Endothelial cell of umbilical vein (primary cell): ENCODE data around the gene RASGRF2. TPM values are rescaled to one million over a fixed set of nuclear protein-coding genes. Genes with fewer than 3 reads are reported as not detected.

Experiments used
- BruUV-seq: library from RNA; stranded (reverse); fragments of 400-500 nt; replicated peaks from 2 replicates; lab custom pipeline; 2021; lab: Mats Ljungman, UMichigan
- CTCF ChIA-PET: fragments of 300-600, 350-600 bp; sonication (Branson Sonifier 250); formaldehyde crosslinking; loops from one replicate; lab custom pipeline; 2021; ENCODE audit warnings: antibody characterized with exemption, inconsistent platforms; lab: Charles Lee
- POLR2A ChIA-PET: fragments of 300-600, 350-600 bp; sonication (Branson Sonifier 250); formaldehyde crosslinking; loops from one replicate; lab custom pipeline; 2021; ENCODE audit warnings: antibody characterized with exemption, inconsistent platforms; lab: Charles Lee
- DNase-seq: peaks from one replicate; pipeline ENCODE4 v3.0.0-alpha.2; 2011; ENCODE audit warnings: low read depth, low spot score
- FAIRE-seq: peaks from 2 replicates; lab custom pipeline; 2011; peaks lifted over from hg19 to GRCh38; lab: Jason Lieb, UNC
- H2AFZ ChIP-seq: 2 replicates; pipeline ENCODE4 v1.6.0; 2012; ENCODE audit warnings: low read depth, low read length, control low read depth, inconsistent platforms
- H3K27ac ChIP-seq: 2 replicates; pipeline ENCODE4 v1.5.1; 2011; ENCODE audit warnings: low read depth, mild to moderate bottlenecking, control low read depth, low read length, moderate library complexity; ENCODE audit not compliant: insufficient read depth
- H3K27me3 ChIP-seq, 2 experiments: 2 replicates each; pipeline versions ENCODE4 v1.6.0 to v1.6.1; 2011; ENCODE audit warnings: low read length in 2 of 2, mixed read lengths in 1 of 2; ENCODE audit not compliant: control insufficient read depth in 2 of 2, insufficient read depth in 2 of 2
- H3K36me3 ChIP-seq, 2 experiments: 2 replicates in 1 of 2; 3 replicates in 1 of 2; pipeline ENCODE4 v1.5.1; 2011; ENCODE audit warnings: low read length in 2 of 2, mild to moderate bottlenecking in 1 of 2, moderate library complexity in 1 of 2; ENCODE audit not compliant: control insufficient read depth in 2 of 2, insufficient read depth in 2 of 2; ENCODE audit errors: extremely low read depth in 1 of 2
- H3K4me1 ChIP-seq: 3 replicates; pipeline ENCODE4 v1.5.1; 2011; ENCODE audit warnings: mild to moderate bottlenecking, low read length; ENCODE audit not compliant: control insufficient read depth, insufficient read depth; ENCODE audit errors: extremely low read depth
- H3K4me2 ChIP-seq: 2 replicates; pipeline ENCODE4 v1.6.1; 2011; ENCODE audit warnings: low read length, control low read depth, mixed read lengths; ENCODE audit not compliant: insufficient read depth
- H3K4me3 ChIP-seq, 3 experiments: fragments of 200-600 bp in 1 of 3; sonication (generic), shearing (Covaris generic) in 1 of 3; replicated peaks in 1 of 3; 2 replicates each; pipeline ENCODE4 v1.5.1; 2011 to 2016; ENCODE audit warnings: control low read depth in 3 of 3, low read length in 3 of 3, mild to moderate bottlenecking in 2 of 3, inconsistent platforms in 1 of 3, low read depth in 1 of 3, moderate library complexity in 1 of 3; ENCODE audit not compliant: insufficient read depth in 1 of 3
- H3K79me2 ChIP-seq: 2 replicates; pipeline ENCODE4 v1.6.0; 2012; ENCODE audit warnings: low read length, inconsistent platforms; ENCODE audit not compliant: control insufficient read depth, insufficient read depth
- H3K9ac ChIP-seq: replicated peaks from 2 replicates; pipeline ENCODE3; 2011; ENCODE audit warnings: low read length, control low read depth; ENCODE audit not compliant: insufficient read depth; ENCODE audit errors: extremely low read depth
- H3K9me1 ChIP-seq: replicated peaks from 3 replicates; pipeline ENCODE4 v1.6.0; 2011; ENCODE audit warnings: mild to moderate bottlenecking, low read length; ENCODE audit not compliant: control insufficient read depth, insufficient read depth; ENCODE audit errors: extremely low read depth
- H3K9me3 ChIP-seq: replicated peaks from 2 replicates; pipeline ENCODE4 v1.5.1; 2012; ENCODE audit warnings: low read length, inconsistent platforms; ENCODE audit not compliant: control insufficient read depth, insufficient read depth
- H4K20me1 ChIP-seq: replicated peaks from 2 replicates; pipeline ENCODE3; 2011; ENCODE audit warnings: mild to moderate bottlenecking, low read length; ENCODE audit not compliant: control insufficient read depth, insufficient read depth; ENCODE audit errors: extremely low read depth
- EZH2 ChIP-seq: IDR thresholded peaks from 2 replicates; pipeline ENCODE4 v1.6.1; 2012; ENCODE audit warnings: borderline replicate concordance, low read depth, mild to moderate bottlenecking, moderate library complexity, low read length, inconsistent platforms; ENCODE audit not compliant: severe bottlenecking
- FOS ChIP-seq: IDR thresholded peaks from 2 replicates; pipeline ENCODE4 v1.6.1; 2011; ENCODE audit warnings: mild to moderate bottlenecking, low read length, moderate library complexity, borderline replicate concordance; ENCODE audit not compliant: insufficient read depth
- GATA2 ChIP-seq: IDR thresholded peaks from 2 replicates; pipeline ENCODE4 v1.7.0; 2011; ENCODE audit warnings: low read depth, mild to moderate bottlenecking, moderate library complexity, mixed read lengths, low read length; ENCODE audit not compliant: insufficient read length, insufficient read depth
- JUN ChIP-seq: IDR thresholded peaks from 2 replicates; pipeline ENCODE4 v1.6.1; 2011; ENCODE audit warnings: borderline replicate concordance, low read depth; ENCODE audit not compliant: insufficient read length, insufficient read depth
- MYC ChIP-seq: IDR thresholded peaks from one replicate; pipeline ENCODE4 v1.6.1; 2011; ENCODE audit warnings: mild to moderate bottlenecking, low read depth, low read length
- POLR2A ChIP-seq: IDR thresholded peaks from 2 replicates; pipeline ENCODE4 v1.6.1; 2012; ENCODE audit warnings: low read depth, mild to moderate bottlenecking, control low read depth, low read length
- POLR2AphosphoS5 ChIP-seq: IDR thresholded peaks from 2 replicates; pipeline ENCODE4 v1.6.1; 2012; ENCODE audit warnings: low read depth, mild to moderate bottlenecking, control low read depth, low read length, moderate library complexity; ENCODE audit not compliant: insufficient read depth
- dilution Hi-C: fragments of 300-500 bp; cut with MboI; formaldehyde crosslinking; loops from one replicate; pipeline ENCODE4 v1.15.0; 2019; ENCODE audit warnings: low sequenced_read_pairs; ENCODE audit not compliant: extremely low pct_ligation_motif_present
- intact Hi-C: fragments of 100-400 bp; cut with micrococcal nuclease; formaldehyde crosslinking; loops from one replicate; pipeline ENCODE4 v1.10.0; 2022
- polyA plus RNA-seq, 4 experiments: library from polyadenylated mRNA; depleted of rRNA in 3 of 4; stranded (reverse) in 3 of 4; unstranded in 1 of 4; fragments of >200 nt; gene quantifications; 2 replicates each; pipeline versions ENCODE4 v1.2.1 to v1.2.3, GENCODE V29; 2011 to 2012; ENCODE audit warnings: missing spikeins in 1 of 4
- total RNA-seq: library from RNA; stranded (reverse); gene quantifications from 2 replicates; pipeline ENCODE4 v1.2.3, GENCODE V29; 2021
- TF ChIP-seq, protein P1 (sequence below), 2 donors: IDR thresholded peaks; 1 replicate in 1 of 2; 2 replicates in 1 of 2; pipeline ENCODE4 v1.5.1; 2011; ENCODE audit warnings: low read length in 2 of 2, mild to moderate bottlenecking in 2 of 2, moderate library complexity in 2 of 2, control low read depth in 1 of 2, inconsistent platforms in 1 of 2, low read depth in 1 of 2; ENCODE audit not compliant: insufficient read depth in 1 of 2; ENCODE audit errors: extremely low read depth in 1 of 2
- TF ChIP-seq, protein P2 (sequence below): IDR thresholded peaks from 2 replicates; pipeline ENCODE4 v1.6.1; 2011; ENCODE audit not compliant: insufficient read depth, insufficient read length

Gene RASGRF2
- total and polyA plus RNA-seq, 2 donors (not counting 3 experiments of a cell fraction or from before 2014, with no cell fraction given), result 0.41 to 4.0 TPM

DNA sequence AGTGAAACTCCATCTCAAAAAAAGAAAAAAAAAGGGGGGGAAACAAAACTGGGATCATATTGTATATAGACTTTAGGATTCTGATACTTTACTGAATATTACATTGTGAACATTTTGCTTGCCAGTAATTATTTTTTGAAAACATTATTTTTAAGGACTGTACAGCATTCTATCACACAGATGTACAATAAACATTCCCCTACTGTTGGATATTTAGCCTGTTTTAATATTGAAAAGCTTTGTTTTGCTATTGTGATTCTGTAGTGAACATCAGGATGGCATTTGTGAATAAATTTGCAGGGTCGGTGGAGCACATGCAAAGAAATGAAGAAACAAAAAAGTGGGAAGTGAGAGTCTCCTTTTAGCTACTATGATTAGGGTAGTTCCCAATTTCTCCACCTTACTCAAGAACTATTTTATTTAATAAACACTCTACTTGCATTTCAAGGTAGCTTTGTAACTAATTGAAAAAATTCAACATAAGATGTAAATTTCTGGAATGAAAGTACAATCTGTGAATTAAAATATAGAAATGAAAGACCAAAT, 18.7 kb downstream of the RASGRF2 start:
- no peak overlapping the region for H3K4me2 ChIP-seq
- dilution Hi-C loops (no loop called here), intact Hi-C loops (no loop called here)
- no peaks in the 10 kb centered on the region for H3K36me3 ChIP-seq
- TF ChIP-seq MYC (no peak), GATA2 (no peak), POLR2A (no peak), POLR2AphosphoS5 (no peak), EZH2 (no peak), JUN (no peak)
- no peak overlapping the region for H3K4me3 ChIP-seq
- H3K27me3 ChIP-seq, result no peaks in the 10 kb centered on the region
- no peaks in the 10 kb centered on the region for H4K20me1 ChIP-seq
- no peak overlapping the region for H3K9ac ChIP-seq
- H2AFZ ChIP-seq, result no peak overlapping the region
- no peaks in the 10 kb centered on the region for H3K4me1 ChIP-seq
- ChIA-PET CTCF (interaction anchor here (1.3 kb wide), 1 partner anchor 59 kb away, joined by 3 read pairs; no protein-coding TSS in a partner anchor), POLR2A (no interaction called here)
- no peak overlapping the region for H3K27ac ChIP-seq
- no peaks in the 10 kb centered on the region for H3K9me1 ChIP-seq
- no peaks in the 10 kb centered on the region for H3K9me3 ChIP-seq
- H3K79me2 ChIP-seq, result no peaks in the 10 kb centered on the region
- no TSS peak for BruUV-seq
- DNase-seq (no peak), FAIRE-seq (no peak)

DNA sequence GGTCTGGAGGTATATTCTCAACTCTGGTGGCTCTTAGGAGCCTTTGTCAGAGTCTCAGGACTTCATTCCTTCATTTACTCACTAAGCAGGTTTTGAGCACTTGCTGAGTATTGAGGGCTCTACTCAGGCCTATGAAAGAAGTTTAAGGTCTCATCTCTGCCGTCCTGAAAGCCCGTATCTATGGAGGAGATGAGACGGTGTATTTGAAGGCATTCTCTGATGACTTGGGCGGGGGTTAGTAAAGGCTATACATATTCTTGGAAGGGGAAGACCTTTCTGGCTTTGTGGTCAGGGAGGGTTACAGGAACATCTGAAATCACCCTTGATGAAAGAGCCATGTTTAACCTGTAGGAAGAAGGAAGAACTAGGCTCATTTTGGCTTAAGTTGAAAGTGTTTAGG, 21.9 kb downstream of the RASGRF2 start:
- H3K9me3 ChIP-seq, result no peaks in the 10 kb centered on the region
- H3K36me3 ChIP-seq, result no peaks in the 10 kb centered on the region
- no peaks in the 10 kb centered on the region for H3K27me3 ChIP-seq
- intact Hi-C loops, result no loop called here
- no peaks in the 10 kb centered on the region for H3K9me1 ChIP-seq
- POLR2A ChIA-PET, result no interaction called here
- H3K27ac ChIP-seq, result no peak overlapping the region
- H3K4me1 ChIP-seq, result peaks cover 11% of the 10 kb centered on the region
- dilution Hi-C loops, result no loop called here
- H3K9ac ChIP-seq, result no peak overlapping the region
- no peaks in the 10 kb centered on the region for H3K79me2 ChIP-seq
- H3K4me3 ChIP-seq, result no peak overlapping the region
- DNase-seq (no peak), FAIRE-seq (no peak)
- no peak overlapping the region for H3K4me2 ChIP-seq
- CTCF ChIA-PET, result no interaction called here
- H4K20me1 ChIP-seq, result no peaks in the 10 kb centered on the region
- BruUV-seq, result no TSS peak
- TF ChIP-seq FOS (no peak), POLR2AphosphoS5 (no peak), JUN (no peak), MYC (no peak), GATA2 (no peak), POLR2A (no peak), EZH2 (no peak)
- TF ChIP-seq, protein P1, sequence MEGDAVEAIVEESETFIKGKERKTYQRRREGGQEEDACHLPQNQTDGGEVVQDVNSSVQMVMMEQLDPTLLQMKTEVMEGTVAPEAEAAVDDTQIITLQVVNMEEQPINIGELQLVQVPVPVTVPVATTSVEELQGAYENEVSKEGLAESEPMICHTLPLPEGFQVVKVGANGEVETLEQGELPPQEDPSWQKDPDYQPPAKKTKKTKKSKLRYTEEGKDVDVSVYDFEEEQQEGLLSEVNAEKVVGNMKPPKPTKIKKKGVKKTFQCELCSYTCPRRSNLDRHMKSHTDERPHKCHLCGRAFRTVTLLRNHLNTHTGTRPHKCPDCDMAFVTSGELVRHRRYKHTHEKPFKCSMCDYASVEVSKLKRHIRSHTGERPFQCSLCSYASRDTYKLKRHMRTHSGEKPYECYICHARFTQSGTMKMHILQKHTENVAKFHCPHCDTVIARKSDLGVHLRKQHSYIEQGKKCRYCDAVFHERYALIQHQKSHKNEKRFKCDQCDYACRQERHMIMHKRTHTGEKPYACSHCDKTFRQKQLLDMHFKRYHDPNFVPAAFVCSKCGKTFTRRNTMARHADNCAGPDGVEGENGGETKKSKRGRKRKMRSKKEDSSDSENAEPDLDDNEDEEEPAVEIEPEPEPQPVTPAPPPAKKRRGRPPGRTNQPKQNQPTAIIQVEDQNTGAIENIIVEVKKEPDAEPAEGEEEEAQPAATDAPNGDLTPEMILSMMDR (IDR thresholded peaks at IDR 0.05; ENCODE audit: extremely low read depth in 1 of 2, insufficient read depth in 1 of 2, low read depth in 1 of 2, low read length in 2 of 2), result no peak
- TF ChIP-seq, protein P2, sequence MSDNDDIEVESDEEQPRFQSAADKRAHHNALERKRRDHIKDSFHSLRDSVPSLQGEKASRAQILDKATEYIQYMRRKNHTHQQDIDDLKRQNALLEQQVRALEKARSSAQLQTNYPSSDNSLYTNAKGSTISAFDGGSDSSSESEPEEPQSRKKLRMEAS, result no peak
- H2AFZ ChIP-seq, result no peak overlapping the region
